Stimulated activated CD8-positive, alpha-beta memory T cell treated with anti-CD3 and anti-CD28 coated beads, Interleukin-4, amount 100 ng/mL, for 48 hours (primary cell): ENCODE data around the gene DNAJC8.

Experiments
- DNase-seq: peaks from one replicate; pipeline ENCODE4 v3.0.0-alpha.2; 2020

Gene DNAJC8

DNA sequence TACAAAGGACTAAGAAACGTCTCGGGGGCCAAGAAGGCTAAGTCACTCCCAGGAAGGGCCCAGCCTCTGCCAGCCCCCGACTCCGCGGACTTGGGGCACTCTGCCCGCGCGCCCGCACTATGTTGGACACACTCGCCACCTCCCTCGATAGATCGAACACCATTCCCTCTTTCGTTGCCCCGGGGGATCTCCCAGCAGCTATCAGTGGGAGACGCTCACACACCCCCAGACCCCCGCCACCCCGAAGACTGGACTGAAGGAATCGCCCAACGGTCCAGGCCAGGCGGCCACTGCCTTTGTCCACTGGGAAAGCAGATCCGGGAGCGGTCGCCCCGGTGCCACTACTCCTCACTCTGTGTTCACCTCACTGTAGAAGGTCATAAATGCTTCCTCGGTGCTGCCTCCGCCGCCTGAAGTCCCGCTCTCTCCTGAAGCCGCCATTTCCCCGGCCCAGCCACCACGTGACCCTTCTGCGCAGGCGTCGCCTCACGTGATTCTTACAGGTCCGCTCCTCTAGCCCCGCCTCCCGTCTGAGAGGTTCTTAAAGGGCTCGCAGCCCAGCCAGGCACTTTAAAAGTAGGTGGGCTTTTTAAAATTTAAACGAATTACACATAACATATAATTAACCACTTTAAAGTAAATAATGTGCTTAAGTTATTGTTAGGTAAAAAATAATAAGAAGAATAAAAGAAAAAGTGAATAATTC, at the start of gene DNAJC8:
DNAJC8 (minus strand) TSS at position 472 of the 706 bp plus-strand sequence; CDS start at position 441, 31 bp downstream.
- DNase-seq, result peak; percentile 98

DNA sequence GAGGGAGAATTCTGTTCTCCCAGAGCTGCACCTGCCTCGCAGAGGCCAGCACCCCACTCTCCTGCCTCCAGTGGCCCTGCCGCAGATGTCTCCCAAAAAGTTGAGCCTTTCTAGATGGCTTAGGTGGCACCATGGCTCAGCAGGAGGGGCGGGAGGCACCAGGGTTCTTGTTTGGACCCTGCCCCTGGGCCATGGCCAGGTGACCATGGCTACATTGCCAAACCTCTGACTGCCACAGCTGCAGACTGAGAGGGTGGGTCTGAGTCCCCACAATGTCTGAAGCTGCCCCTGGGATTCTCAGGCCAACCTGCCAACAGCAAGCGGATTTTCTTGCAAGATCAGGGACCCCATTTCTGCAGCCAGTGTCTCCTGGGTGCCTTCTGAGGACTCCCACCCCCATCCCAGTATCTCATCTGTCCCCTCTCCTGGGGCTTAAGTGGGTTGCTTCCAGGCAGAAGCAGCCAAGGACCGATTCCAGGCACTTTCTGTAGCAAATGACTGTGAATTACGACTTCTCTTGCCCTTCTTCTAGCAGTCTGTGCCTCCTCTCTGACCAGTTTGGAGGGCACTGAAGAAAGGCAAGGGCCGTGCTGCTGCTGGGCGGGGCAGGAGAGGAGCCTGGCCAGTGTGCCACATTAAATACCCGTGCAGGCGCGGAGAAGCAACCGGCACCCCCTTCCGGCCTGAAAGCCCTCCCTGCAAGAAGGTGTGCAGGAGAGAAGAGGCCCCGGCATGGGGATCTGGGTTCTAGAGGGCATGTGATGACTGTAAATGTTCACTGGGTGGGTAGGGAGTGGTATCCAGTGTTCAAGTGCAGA, 49.0 kb upstream of the DNAJC8 start:
- DNase-seq, result no peak

DNA sequence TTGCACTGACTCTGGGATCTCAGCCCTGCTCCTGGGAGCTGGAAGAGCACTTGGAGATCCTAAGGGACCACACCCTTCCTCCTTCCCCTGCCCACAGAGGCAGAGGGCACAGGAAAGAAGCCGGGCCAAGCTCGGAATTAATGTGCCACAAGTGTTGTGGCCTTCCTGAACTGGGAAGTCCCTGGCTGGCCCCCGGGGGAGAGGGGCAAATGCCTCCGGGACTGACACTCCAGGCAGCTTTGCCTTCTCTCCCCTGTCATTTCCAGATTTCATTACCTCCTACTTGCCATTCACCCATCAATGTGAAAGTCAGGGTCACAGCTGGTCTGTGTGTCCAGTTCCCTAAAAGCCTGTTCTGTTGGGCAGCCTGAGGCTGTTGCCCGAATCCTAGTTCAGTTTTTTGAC, 48.1 kb upstream of the DNAJC8 start:
- no peak for DNase-seq

DNA sequence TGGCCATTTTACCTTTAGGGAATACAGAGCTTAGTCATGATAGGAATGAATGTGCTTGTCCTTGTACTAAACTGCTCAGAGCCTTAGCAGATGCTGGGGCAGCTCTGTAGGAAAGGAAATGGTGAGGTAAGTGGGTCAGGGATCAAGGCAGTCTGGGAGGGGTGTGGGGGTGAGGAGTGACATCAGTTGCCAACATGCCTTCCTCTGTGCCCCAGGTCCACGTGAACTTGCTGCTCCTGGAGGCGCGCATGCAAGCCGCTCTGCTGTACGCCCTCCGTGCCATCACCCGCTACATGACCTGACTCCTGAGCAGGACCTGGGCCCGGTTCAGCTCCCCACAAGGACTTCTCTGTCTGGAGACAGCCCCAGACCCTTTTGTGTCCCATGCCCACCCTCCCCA, 47.7 kb upstream of the DNAJC8 start:
- DNase-seq, result no peak

- DNase-seq, result no peak
Observed at GRCh38 chr1:28279721-28280120, 46.9 kb upstream of the DNAJC8 start.

GRCh38 chr1:28278763-28279162, 45.9 kb upstream of the DNAJC8 start:
- DNase-seq, result no peak

- no peak for DNase-seq
Observed at GRCh38 chr1:28273216-28273860, 40.5 kb upstream of the DNAJC8 start.

DNA sequence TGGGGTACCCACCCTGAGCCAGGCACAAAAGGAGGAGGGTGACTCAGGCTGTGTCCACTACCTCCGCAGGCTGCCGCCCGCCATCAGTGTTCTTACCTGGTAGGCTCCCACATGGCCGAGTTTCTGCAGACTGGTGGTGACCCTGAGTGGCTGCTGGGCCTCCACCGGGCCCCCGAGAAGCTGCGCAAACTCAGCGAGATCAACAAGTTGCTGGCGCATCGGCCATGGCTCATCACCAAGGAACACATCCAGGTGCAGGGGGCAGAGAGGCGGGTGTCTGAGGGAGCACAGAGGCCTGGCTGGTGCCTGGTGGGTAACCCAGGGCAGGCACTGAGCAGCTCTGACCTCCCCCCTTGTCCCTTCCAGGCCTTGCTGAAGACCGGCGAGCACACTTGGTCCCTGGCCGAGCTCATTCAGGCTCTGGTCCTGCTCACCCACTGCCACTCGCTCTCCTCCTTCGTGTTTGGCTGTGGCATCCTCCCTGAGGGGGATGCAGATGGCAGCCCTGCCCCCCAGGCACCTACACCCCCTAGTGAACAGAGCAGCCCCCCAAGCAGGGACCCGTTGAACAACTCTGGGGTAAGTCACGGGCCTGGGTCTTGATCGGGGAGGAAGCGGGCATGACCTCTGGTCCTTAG, 39.5 kb upstream of the DNAJC8 start:
- no peak for DNase-seq

- no peak for DNase-seq
Observed at GRCh38 chr1:28269529-28269928, 36.7 kb upstream of the DNAJC8 start.

- no peak for DNase-seq
Observed at GRCh38 chr1:28267633-28268032, 34.8 kb upstream of the DNAJC8 start.

DNA sequence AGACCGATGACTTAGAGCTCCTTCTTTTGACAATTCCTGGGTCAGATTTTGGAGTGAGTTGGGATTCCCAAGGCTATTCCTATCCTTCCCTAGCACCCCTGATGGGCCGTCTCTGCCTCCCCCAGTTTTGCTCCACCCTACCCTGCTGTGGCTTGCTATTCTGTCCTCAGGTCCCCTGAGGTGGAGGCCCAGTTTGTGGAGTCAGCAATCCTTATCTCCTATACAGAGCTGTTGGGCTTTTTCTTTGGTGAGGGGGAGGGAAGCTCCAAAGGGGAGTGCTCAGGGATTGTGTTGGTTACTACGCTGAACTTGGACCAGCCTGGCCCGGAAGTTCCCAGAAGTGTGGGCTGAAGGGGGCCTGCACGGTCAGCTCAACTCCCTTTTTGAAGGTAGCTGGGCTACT, 34.1 kb upstream of the DNAJC8 start:
- DNase-seq, result no peak

DNA sequence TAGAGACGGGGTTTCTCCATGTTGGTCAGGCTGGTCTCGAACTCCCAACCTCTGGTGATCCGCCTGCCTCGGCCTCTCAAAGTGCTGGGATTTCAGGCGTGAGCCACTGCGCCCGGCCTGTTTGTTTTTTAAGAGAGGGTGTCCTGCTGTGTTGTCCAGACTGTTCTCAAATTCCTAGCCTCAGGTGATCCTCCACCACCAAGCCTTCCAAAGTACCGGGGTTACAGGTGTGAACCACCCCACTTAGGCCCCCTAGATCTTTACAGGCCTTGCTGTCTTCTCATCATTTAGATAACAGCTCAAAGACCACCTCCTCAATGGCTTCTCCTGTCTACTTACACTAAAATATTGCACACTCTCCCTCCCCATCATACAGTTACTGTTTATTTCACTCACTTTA, 32.7 kb upstream of the DNAJC8 start:
- DNase-seq, result no peak

DNA sequence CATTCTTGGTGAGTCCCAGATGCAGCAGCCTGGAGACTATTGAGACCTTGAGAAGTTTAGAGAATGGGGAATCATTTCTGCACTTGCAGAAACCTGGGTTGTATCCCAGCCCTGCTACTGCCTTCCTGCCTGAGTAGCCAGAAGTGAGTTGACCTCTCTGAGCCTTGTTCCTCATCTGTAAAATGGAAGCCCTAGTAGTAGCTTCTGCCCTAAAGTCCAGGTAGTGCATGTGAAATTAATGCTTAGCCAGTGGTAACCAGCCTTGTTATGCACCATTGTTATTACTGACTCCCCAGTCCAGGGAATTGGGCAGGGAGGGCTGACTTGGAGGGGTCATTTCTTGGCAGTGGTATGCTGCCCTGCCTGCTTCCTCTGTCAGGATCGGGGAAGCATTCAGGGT, 32.1 kb upstream of the DNAJC8 start:
- no peak for DNase-seq

DNA sequence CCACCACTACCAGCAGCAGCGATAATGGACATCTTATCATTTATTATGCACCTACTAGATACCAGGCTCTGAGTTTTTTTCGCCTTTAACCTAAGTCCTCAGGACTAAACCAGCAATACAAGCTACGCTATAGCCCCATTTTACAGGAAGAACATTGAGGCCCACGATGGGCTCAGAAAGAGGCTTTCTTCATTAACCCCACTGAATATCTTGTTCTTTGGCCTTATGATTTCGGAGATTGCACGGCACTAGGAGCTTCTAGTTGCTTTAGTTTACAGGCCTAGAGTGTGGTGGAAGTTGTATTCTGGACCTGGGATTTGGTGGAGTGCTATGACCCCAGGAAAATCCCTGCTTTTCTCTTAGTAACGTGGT, 28.0 kb upstream of the DNAJC8 start:
- no peak for DNase-seq

DNA sequence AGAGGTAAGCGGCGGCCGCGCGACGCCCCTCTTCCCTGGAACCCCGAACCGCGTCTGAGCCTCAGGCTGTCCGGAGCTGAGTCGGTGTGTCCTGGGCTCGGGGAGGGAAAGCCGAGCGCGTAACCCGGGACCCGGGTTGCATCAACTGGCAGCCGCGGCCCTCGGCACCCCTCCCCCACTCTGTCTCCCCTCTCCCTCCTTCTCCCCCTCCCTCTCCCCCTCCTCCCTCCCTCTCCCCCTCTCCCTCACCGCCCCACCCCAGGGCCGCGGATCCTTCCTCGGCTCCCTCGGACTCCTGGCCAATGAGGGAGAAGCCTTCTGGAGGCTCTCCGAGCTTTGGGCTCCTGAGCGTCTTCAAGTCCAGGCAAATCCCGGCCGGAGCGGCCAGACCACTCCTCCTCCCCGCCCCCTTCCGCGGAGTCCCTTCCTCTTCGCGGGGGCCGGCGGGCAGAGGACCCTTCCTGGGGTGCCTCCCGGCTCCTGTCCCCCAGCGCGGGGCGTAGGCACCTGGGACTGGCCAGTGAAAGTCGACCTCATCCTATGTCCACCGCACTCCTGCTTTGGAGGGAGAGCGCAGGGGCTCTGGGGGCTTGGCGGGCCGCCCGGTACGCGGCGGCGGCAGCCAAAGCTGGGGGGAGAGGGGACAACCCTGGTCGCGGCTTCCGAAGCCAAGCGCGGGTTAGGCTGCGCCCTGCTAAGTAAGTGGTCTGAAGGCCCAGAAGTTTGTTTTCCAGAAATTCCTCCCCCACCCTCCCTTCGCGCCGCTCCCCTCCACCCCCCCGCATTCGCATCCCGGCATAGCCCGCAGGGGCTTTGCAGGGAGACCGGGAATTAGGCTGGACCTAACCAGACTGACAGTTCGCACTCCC, 27.3 kb upstream of the DNAJC8 start:
- peak; percentile 55 for DNase-seq

DNA sequence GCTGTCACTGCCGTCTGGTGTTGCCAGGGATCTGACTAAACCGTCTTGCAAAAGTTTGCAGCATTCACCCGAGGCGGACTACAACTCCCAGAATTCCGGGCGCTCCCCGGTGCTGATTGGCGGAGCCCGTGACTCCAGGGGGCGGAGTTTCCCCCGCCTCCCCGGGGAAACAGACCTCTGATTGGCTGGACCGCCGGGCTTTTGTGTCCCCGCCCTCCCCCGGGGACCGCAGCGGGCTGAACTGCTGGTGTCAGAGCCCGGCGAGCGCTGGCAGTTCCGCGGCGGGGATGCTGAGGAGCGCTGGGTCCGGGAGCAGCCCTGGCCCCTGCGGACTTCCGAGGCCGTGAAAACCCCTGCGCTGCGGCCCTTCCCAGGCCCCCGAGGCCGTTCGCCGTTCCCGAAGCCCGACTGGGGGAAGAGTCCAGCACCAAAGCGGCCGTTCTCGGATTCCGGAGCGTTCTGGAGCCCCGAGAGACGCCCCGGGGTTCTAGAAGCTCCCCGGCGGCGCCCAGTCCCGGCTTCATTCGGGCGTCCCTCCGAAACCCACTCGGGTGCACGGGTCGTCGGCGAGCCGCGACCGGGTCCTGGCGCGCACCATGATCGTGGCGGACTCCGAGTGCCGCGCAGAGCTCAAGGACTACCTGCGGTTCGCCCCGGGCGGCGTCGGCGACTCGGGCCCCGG, 26.6 kb upstream of the DNAJC8 start, which contains the start of gene SESN2:
SESN2 (plus strand) TSS at position 267 of the 682 bp plus-strand sequence; CDS start at position 597, 330 bp downstream.
- DNase-seq, result peak; percentile 99

GRCh38 chr1:28258628-28259251, 25.9 kb upstream of the DNAJC8 start:
- DNase-seq, result no peak

DNA sequence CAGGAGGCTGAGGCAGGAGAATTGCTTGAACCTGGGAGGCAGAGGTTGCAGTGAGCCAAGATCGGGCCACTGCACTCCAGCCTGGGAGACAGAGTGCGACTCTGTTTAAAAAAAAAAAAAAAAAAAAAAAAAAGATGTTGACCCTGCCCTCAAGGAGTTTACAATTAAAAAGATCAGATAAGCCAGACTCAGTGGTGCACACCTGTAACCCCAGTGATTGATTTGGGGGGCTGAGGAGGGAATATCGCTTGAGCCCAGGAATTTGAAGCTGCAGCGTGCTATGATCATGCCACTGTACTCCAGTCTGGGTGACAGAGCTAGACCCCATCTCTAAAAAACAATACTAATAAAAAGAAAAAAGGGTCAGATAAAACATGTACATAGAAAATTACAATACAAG, 24.9 kb upstream of the DNAJC8 start:
- no peak for DNase-seq

GRCh38 chr1:28256197-28256827, 23.5 kb upstream of the DNAJC8 start:
- no peak for DNase-seq

DNA sequence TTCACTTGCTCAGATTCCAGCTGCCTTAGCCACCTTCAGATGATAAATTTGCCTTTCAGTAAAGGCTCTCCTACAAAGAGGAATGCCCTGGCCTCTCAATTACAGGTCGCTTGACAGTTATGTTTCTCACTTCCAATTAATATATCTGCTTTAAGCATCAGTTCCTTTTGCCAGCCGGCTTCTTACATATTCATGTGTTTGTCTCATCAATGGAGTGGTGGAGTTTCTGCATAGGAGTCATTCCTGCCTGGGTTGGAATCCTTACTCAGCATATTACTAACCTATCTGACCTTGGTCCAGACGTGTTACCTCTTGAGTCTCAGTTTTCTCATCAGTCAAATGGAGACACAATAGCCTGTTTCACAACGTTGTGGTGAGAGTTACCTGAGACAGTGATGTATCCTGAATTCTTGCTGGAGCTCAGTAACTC, 17.1 kb upstream of the DNAJC8 start:
- DNase-seq, result no peak
